ENCODE measurements around the gene ALDH2. TPM values are rescaled to one million over a fixed set of nuclear protein-coding genes. Genes with fewer than 3 reads are reported as not detected.
"Not testable (repeated sequence)": the region's sequence is repeated elsewhere in the genome, so short reads cannot be mapped to it uniquely, and the experiment has no call there.

The ALDH2 gene
- total and polyA plus RNA-seq, 5 donors, result 284 to 423 (median 337) TPM

- intact Hi-C loops (cut with DNase I), result loop anchor here (2.0 to 5.0 kb wide), 3 partner anchors 56 to 61 kb away; no protein-coding TSS in a partner anchor
- no peaks in the 10 kb centered on the region for H3K27me3 ChIP-seq (ENCODE audit: control insufficient read depth, insufficient read depth)
- DNase-seq (peak; percentile 79 to 89 (median 80)), ATAC-seq (peak; percentile 91 to 97)
- no peak overlapping the region for H3K4me3 ChIP-seq (ENCODE audit: low read length)
- H3K4me1 ChIP-seq (ENCODE audit: control insufficient read depth, insufficient read depth, low read length), result no peaks in the 10 kb centered on the region
- no peaks in the 10 kb centered on the region for H3K9me3 ChIP-seq (ENCODE audit: control insufficient read depth, low read length)
- 17% methylated on average over 13 of the region's 13 CpGs for WGBS
- no peak overlapping the region for H3K27ac ChIP-seq (ENCODE audit: low read length)
Observed at GRCh38 chr12:111812881-111813741, 46.4 kb downstream of the ALDH2 start.

GRCh38 chr12:111816065-111816615 is 49.4 kb downstream of the ALDH2 start:
- DNase-seq (no peak), ATAC-seq (no peak)
- no peak overlapping the region for H3K4me3 ChIP-seq (ENCODE audit: low read length)
- WGBS, result 74% methylated on average over 6 of the region's 6 CpGs
- H3K9me3 ChIP-seq (ENCODE audit: control insufficient read depth, low read length), result no peaks in the 10 kb centered on the region
- no peak overlapping the region for H3K27ac ChIP-seq (ENCODE audit: low read length)
- H3K4me1 ChIP-seq (ENCODE audit: control insufficient read depth, insufficient read depth, low read length), result no peaks in the 10 kb centered on the region
- H3K27me3 ChIP-seq (ENCODE audit: control insufficient read depth, insufficient read depth), result no peaks in the 10 kb centered on the region
- intact Hi-C loops (cut with DNase I), result no loop called here

GRCh38 chr12:111816898-111817297 is 50.2 kb downstream of the ALDH2 start:
- DNase-seq; ATAC-seq; H3K27me3 ChIP-seq (ENCODE audit: control insufficient read depth, insufficient read depth); H3K9me3 ChIP-seq (ENCODE audit: control insufficient read depth, low read length); H3K4me3 ChIP-seq (ENCODE audit: low read length); H3K4me1 ChIP-seq (ENCODE audit: control insufficient read depth, insufficient read depth, low read length); intact Hi-C loops (cut with DNase I); H3K27ac ChIP-seq (ENCODE audit: low read length): not testable (repeated sequence)
- WGBS, result 80% methylated on average over 3 of the region's 3 CpGs

- intact Hi-C loops (cut with DNase I), result no loop called here
- Histone ChIP-seq H3K27ac (ENCODE audit: low read length) (no peak overlapping the region), H3K27me3 (ENCODE audit: control insufficient read depth, insufficient read depth) (no peaks in the 10 kb centered on the region), H3K9me3 (ENCODE audit: control insufficient read depth, low read length) (no peaks in the 10 kb centered on the region), H3K4me3 (ENCODE audit: low read length) (no peak overlapping the region), H3K4me1 (ENCODE audit: control insufficient read depth, insufficient read depth, low read length) (no peaks in the 10 kb centered on the region)
- DNase-seq, result no peak
- no peak for ATAC-seq
- WGBS, result 84% methylated on average over 8 of the region's 8 CpGs
Observed at GRCh38 chr12:111818340-111818739, 51.6 kb downstream of the ALDH2 start.

- ATAC-seq (no peak), DNase-seq (no peak)
- no peaks in the 10 kb centered on the region for H3K27me3 ChIP-seq (ENCODE audit: control insufficient read depth, insufficient read depth)
- intact Hi-C loops (cut with DNase I), result no loop called here
- H3K27ac ChIP-seq (ENCODE audit: low read length), result no peak overlapping the region
- no peaks in the 10 kb centered on the region for H3K9me3 ChIP-seq (ENCODE audit: control insufficient read depth, low read length)
- no peaks in the 10 kb centered on the region for H3K4me1 ChIP-seq (ENCODE audit: control insufficient read depth, insufficient read depth, low read length)
- 71% methylated on average over 6 of the region's 6 CpGs for WGBS
- H3K4me3 ChIP-seq (ENCODE audit: low read length), result no peak overlapping the region
Observed at GRCh38 chr12:111819191-111820158, 52.7 kb downstream of the ALDH2 start.

GRCh38 chr12:111820828-111821227 is 54.1 kb downstream of the ALDH2 start:
- 88% methylated on average over 8 of the region's 8 CpGs for WGBS

GRCh38 chr12:111822886-111823285 is 56.2 kb downstream of the ALDH2 start:
- no peaks in the 10 kb centered on the region for H3K27me3 ChIP-seq (ENCODE audit: control insufficient read depth, insufficient read depth)
- intact Hi-C loops (cut with DNase I), result no loop called here
- DNase-seq (no peak), ATAC-seq (no peak)
- H3K27ac ChIP-seq (ENCODE audit: low read length), result no peak overlapping the region
- WGBS, result 39% methylated on average over 2 of the region's 2 CpGs
- no peaks in the 10 kb centered on the region for H3K9me3 ChIP-seq (ENCODE audit: control insufficient read depth, low read length)
- no peak overlapping the region for H3K4me3 ChIP-seq (ENCODE audit: low read length)
- H3K4me1 ChIP-seq (ENCODE audit: control insufficient read depth, insufficient read depth, low read length), result peaks cover 2% of the 10 kb centered on the region

More at GRCh38 chr12:111820828-111821227, 54.1 kb downstream of the ALDH2 start:
- H3K27me3 ChIP-seq (ENCODE audit: control insufficient read depth, insufficient read depth); H3K27ac ChIP-seq (ENCODE audit: low read length); ATAC-seq; intact Hi-C loops (cut with DNase I); DNase-seq; H3K4me1 ChIP-seq (ENCODE audit: control insufficient read depth, insufficient read depth, low read length); H3K9me3 ChIP-seq (ENCODE audit: control insufficient read depth, low read length); H3K4me3 ChIP-seq (ENCODE audit: low read length): not testable (repeated sequence)

- Histone ChIP-seq H3K9me3 (ENCODE audit: control insufficient read depth, low read length) (no peaks in the 10 kb centered on the region), H3K27ac (ENCODE audit: low read length) (no peak overlapping the region), H3K27me3 (ENCODE audit: control insufficient read depth, insufficient read depth) (no peaks in the 10 kb centered on the region), H3K4me1 (ENCODE audit: control insufficient read depth, insufficient read depth, low read length) (peaks cover 2% of the 10 kb centered on the region), H3K4me3 (ENCODE audit: low read length) (no peak overlapping the region)
- no peak for DNase-seq
- intact Hi-C loops (cut with DNase I), result no loop called here
- 67% methylated on average over 3 of the region's 3 CpGs for WGBS
- no peak for ATAC-seq
Observed at GRCh38 chr12:111823891-111824290, 57.2 kb downstream of the ALDH2 start.

- WGBS, result 40% methylated on average over 4 of the region's 4 CpGs
- H3K4me1 ChIP-seq (ENCODE audit: control insufficient read depth, insufficient read depth, low read length); ATAC-seq; H3K4me3 ChIP-seq (ENCODE audit: low read length); H3K27ac ChIP-seq (ENCODE audit: low read length); DNase-seq; H3K9me3 ChIP-seq (ENCODE audit: control insufficient read depth, low read length); H3K27me3 ChIP-seq (ENCODE audit: control insufficient read depth, insufficient read depth); intact Hi-C loops (cut with DNase I): not testable (repeated sequence)
Observed at GRCh38 chr12:111824312-111824711, 57.6 kb downstream of the ALDH2 start.

GRCh38 chr12:111825509-111825908 is 58.8 kb downstream of the ALDH2 start:
- no peak for ATAC-seq

More at GRCh38 chr12:111825509-111825908, 58.8 kb downstream of the ALDH2 start:
- H3K4me1 ChIP-seq (ENCODE audit: control insufficient read depth, insufficient read depth, low read length), result peaks cover 2% of the 10 kb centered on the region
- no peaks in the 10 kb centered on the region for H3K9me3 ChIP-seq (ENCODE audit: control insufficient read depth, low read length)
- H3K27ac ChIP-seq (ENCODE audit: low read length), result no peak overlapping the region
- H3K27me3 ChIP-seq (ENCODE audit: control insufficient read depth, insufficient read depth), result no peaks in the 10 kb centered on the region
- intact Hi-C loops (cut with DNase I), result no loop called here
- H3K4me3 ChIP-seq (ENCODE audit: low read length), result no peak overlapping the region
- 79% methylated on average over 5 of the region's 5 CpGs for whole genome bisulfite sequencing
- no peak for DNase-seq
